SK-N-SH (cell line): ENCODE results near the gene CD63.

Experiments used
- CTCF ChIP-seq: fragments of 200-600 bp; sonication (generic); IDR thresholded peaks from 2 replicates; pipeline ENCODE4 v1.6.1; 2017; ENCODE audit warnings: antibody characterized with exemption, mild to moderate bottlenecking, moderate library complexity
- EZH2phosphoT487 ChIP-seq: fragments of 200-600 bp; sonication (generic); IDR thresholded peaks from 2 replicates; pipeline ENCODE4 v1.6.1; 2017; ENCODE audit warnings: low read depth, mixed run types, mild to moderate bottlenecking, antibody characterized with exemption, moderate library complexity, borderline replicate concordance
- FOSL2 ChIP-seq: IDR thresholded peaks from 2 replicates; pipeline ENCODE4 v1.4.0; 2012; ENCODE audit warnings: low read depth, mild to moderate bottlenecking, moderate library complexity, borderline replicate concordance
- MAX ChIP-seq: IDR thresholded peaks from 2 replicates; pipeline ENCODE4 v1.4.0; 2012; ENCODE audit warnings: low read depth
- MEF2A ChIP-seq: IDR thresholded peaks from 2 replicates; pipeline ENCODE4 v1.4.0; 2012; ENCODE audit warnings: low read depth, borderline replicate concordance
- NRF1 ChIP-seq: IDR thresholded peaks from 2 replicates; pipeline ENCODE4 v1.6.1; 2012; ENCODE audit warnings: low read depth, mild to moderate bottlenecking, low read length
- POLR2AphosphoS5 ChIP-seq: IDR thresholded peaks from 2 replicates; pipeline ENCODE4 v1.6.1; 2012; ENCODE audit warnings: low read depth, low read length
- REST ChIP-seq: IDR thresholded peaks from 2 replicates; pipeline ENCODE4 v1.6.1; 2012; ENCODE audit warnings: mild to moderate bottlenecking, low read depth, low read length, moderate library complexity
- RXRA ChIP-seq: IDR thresholded peaks from 2 replicates; pipeline ENCODE4 v1.4.0; 2012; ENCODE audit warnings: low read depth, mild to moderate bottlenecking, borderline replicate concordance
- ZBTB33 ChIP-seq: IDR thresholded peaks from 2 replicates; pipeline ENCODE4 v1.4.0; 2012; ENCODE audit warnings: low read depth, borderline replicate concordance

GRCh38 chr12:55715169-55715764 is 13.5 kb downstream of the CD63 start:
- TF ChIP-seq CTCF = no peak
- no peak for TF ChIP-seq POLR2AphosphoS5
- TF ChIP-seq EZH2phosphoT487 = no peak
- TF ChIP-seq MAX = no peak
- TF ChIP-seq RXRA = no peak
- TF ChIP-seq REST = no peak
- no peak for TF ChIP-seq MEF2A
- TF ChIP-seq ZBTB33 = no peak
- no peak for TF ChIP-seq NRF1
- TF ChIP-seq FOSL2 = no peak
